SK-N-MC (cell line): Measurements from ENCODE around the gene SMARCC1.

Experiments used
- DNase-seq: peaks from one replicate; pipeline ENCODE4 v3.0.0-alpha.2; 2011; ENCODE audit warnings: low read depth, low spot score
- H3K27ac ChIP-seq: fragments of 200-600 bp; sonication (generic); 2 replicates; pipeline ENCODE4 v1.5.1; 2016; ENCODE audit warnings: mixed run types
- H3K36me3 ChIP-seq: fragments of 200-600 bp; sonication (generic); 2 replicates; pipeline ENCODE4 v1.6.1; 2017; ENCODE audit warnings: antibody characterized with exemption, low read length, mixed read lengths; ENCODE audit not compliant: insufficient read depth
- H3K4me3 ChIP-seq: fragments of 200-600 bp; sonication (generic); 2 replicates; pipeline ENCODE4 v1.5.1; 2016
- H3K9ac ChIP-seq: fragments of 200-600 bp; sonication (generic); 2 replicates; pipeline ENCODE4 v1.8.0; 2017; ENCODE audit warnings: mixed run types, mixed read lengths; ENCODE audit not compliant: insufficient read length
- H3K9me3 ChIP-seq: fragments of 200-600 bp; sonication (generic); 2 replicates; pipeline ENCODE4 v1.6.1; 2017; ENCODE audit warnings: low read depth, mild to moderate bottlenecking, antibody characterized with exemption, low read length, moderate library complexity, mixed read lengths
- EZH2 ChIP-seq: fragments of 200-600 bp; sonication (generic); IDR thresholded peaks from one replicate; pipeline ENCODE4 v1.6.1; 2017; ENCODE audit warnings: antibody characterized with exemption
- FOXP2 ChIP-seq: optimal IDR thresholded peaks from 2 replicates; pipeline ENCODE3; 2011; ENCODE audit warnings: mild to moderate bottlenecking, moderate library complexity; ENCODE audit not compliant: insufficient read depth; ENCODE audit errors: extremely low read length, control extremely low read depth
- POLR2AphosphoS5 ChIP-seq: IDR thresholded peaks from 2 replicates; pipeline ENCODE4 v1.6.1; 2012; ENCODE audit warnings: mild to moderate bottlenecking, low read depth, low read length, borderline replicate concordance

Gene SMARCC1

DNA sequence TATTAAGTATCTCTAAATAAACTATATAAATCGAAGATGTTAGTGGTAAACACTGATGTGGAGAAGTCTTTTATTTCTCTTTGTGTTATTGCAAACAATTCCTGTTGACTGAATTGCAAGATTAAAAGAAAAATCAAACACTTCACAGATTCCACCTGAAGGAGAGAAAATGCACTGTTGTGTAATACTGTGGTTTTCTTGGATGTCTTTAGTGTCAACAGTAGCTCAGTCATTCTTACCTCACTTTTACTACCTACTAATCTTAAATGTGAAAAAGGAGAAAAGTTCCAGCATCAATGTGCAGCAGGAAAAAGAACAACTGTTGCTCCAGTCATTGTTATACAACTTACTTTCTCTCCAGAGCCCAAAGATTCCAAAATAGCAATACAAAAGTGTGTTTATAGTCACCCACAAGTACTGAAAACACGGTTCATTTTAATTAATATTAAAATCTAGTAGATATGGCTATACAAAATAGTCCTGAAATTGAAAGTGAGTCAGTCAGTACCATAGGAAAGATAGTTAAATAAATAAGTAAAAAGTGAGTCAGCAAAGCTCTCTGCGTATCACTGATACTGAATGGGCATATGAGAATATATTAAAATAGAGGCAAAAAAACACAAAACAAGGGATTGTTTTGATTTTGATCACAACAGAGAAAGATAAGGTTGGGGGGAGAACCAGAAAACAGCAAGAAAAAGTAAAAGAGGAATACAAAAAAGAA is 112.5 kb downstream of the SMARCC1 start:
- Histone ChIP-seq H3K36me3 (peaks cover 55% of the 10 kb centered on the region), H3K9me3 (no peaks in the 10 kb centered on the region), H3K9ac (no peak overlapping the region), H3K27ac (peak overlapping the region; percentile 73), H3K4me3 (no peak overlapping the region)
- TF ChIP-seq POLR2AphosphoS5 (no peak), EZH2 (no peak), FOXP2 (no peak)
- DNase-seq = no peak

DNA sequence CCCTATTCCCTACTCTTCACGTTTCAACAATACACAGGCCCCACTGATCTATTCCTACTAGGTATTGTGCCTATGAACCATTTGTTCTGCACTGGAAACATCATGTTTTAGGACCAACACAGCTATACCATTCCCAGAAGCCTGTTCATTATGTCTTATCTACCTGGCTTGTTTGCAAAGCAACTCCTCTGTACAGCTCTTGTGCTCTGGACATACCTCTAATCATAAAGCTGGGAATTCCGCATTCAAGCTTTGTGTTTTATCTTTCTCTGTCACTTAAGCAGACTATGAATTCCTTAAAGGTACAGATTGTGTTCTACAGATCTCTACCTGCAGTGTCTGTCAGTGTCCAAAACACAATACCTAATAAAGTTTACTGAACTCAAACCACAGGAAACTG is 115.6 kb downstream of the SMARCC1 start:
- no peak for DNase-seq
- Histone ChIP-seq H3K9me3 (no peaks in the 10 kb centered on the region), H3K36me3 (peaks cover 35% of the 10 kb centered on the region), H3K9ac (no peak overlapping the region), H3K27ac (peak overlapping the region; percentile 100), H3K4me3 (no peak overlapping the region)
- TF ChIP-seq POLR2AphosphoS5 = no peak
- TF ChIP-seq FOXP2 = no peak
- TF ChIP-seq EZH2 = no peak

DNA sequence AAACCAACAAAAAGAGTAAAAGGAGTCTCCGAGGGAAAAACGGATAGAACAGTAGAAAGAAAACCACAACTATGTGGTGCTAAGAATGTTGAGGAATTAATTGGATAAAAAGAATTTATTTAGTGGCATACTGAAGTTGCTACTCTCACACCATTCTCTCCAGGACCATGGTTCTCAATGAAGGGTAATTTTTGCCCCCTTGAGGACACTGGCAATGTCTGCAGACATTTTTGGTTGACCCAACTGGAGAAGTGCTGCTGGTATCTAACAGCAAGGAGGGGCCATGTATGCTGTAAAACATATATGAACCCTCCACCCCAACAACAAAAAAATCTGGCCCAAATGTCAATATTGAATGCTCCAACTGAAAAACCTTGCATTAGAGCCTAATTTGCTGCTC is 117.2 kb downstream of the SMARCC1 start:
- Histone ChIP-seq H3K36me3 (peaks cover 38% of the 10 kb centered on the region), H3K4me3 (no peak overlapping the region; the same call in 1 of the 2 replicates), H3K9me3 (no peaks in the 10 kb centered on the region), H3K9ac (peak overlapping the region; percentile 78), H3K27ac (peak overlapping the region; percentile 100)
- no peak for TF ChIP-seq FOXP2
- no peak for TF ChIP-seq EZH2
- TF ChIP-seq POLR2AphosphoS5 = no peak
- no peak for DNase-seq

GRCh38 chr3:47663630-47664240 is 118.0 kb downstream of the SMARCC1 start:
- no peak for DNase-seq
- TF ChIP-seq EZH2 (no peak), FOXP2 (no peak), POLR2AphosphoS5 (no peak)
- Histone ChIP-seq H3K36me3 (peaks cover 38% of the 10 kb centered on the region), H3K9ac (peak overlapping the region; percentile 78), H3K9me3 (no peaks in the 10 kb centered on the region), H3K4me3 (peak overlapping the region; percentile 55), H3K27ac (peak overlapping the region; percentile 100)

DNA sequence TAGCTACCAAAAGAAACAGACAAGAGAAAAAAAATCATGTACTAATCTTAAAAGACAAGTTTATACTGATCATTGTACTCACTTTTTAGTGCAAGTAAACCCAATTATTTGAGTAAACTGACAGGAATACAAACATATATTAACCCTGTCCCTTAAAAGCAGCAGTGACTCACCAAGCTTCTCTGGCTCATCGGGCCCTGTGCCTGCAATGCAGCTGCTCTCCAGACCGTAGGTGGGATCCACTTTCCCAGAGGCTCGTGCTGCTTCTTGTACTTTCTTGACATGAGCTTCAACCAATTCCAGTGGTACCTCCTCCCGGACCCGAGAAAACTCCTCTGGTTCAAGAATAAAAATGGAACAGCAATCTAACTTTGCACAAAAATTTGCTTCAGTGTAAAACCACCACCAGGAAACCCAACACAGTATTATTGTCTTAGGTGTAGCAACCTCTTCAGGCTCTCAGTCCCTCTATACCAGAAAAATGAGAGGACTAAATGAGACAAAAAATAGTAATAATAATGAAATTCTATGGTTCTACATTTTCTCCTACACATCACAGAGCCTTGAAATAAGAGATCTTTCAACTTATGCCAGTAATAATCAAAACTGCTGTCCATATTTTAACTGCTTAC is 120.5 kb downstream of the SMARCC1 start:
- TF ChIP-seq EZH2 (no peak), FOXP2 (no peak)
- peak overlapping the region; percentile 72 for H3K4me3 ChIP-seq
- peaks cover 54% of the 10 kb centered on the region for H3K36me3 ChIP-seq
- peak overlapping the region; percentile 99 for H3K27ac ChIP-seq
- peak overlapping the region; percentile 75 for H3K9ac ChIP-seq
- no peak for DNase-seq
- H3K9me3 ChIP-seq = peaks cover 7% of the 10 kb centered on the region; the same call in 1 of the 2 replicates

- Histone ChIP-seq H3K36me3 (peaks cover 69% of the 10 kb centered on the region), H3K9ac (no peak overlapping the region), H3K27ac (no peak overlapping the region), H3K4me3 (no peak overlapping the region), H3K9me3 (peaks cover 7% of the 10 kb centered on the region; the same call in 1 of the 2 replicates)
- DNase-seq = no peak
- no peak for TF ChIP-seq FOXP2
- no peak for TF ChIP-seq POLR2AphosphoS5
- TF ChIP-seq EZH2 = no peak
Measured at GRCh38 chr3:47658444-47658843, 123.2 kb downstream of the SMARCC1 start.

DNA sequence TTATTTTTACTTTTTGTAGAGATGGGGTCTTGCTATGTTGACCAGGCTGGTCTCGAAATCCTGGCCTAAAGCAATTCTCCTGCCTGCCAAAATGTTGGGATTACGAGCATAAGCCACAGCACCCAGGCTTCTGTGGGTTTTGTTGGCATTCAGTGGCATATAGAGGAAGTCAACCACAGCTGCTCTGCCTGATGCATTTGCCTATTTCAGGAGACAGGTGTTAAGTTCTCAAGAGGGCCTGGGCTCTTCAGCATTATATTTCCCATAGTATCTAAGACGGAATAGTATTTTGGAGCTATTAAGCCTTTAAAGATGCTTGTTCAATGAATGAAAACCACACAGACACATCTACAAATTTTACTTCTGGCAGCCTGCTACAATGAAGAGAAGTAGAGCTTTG is 129.6 kb downstream of the SMARCC1 start:
- no peak for TF ChIP-seq FOXP2
- no peak for TF ChIP-seq POLR2AphosphoS5
- TF ChIP-seq EZH2 = no peak
- Histone ChIP-seq H3K9ac (no peak overlapping the region), H3K9me3 (no peaks in the 10 kb centered on the region), H3K4me3 (no peak overlapping the region), H3K27ac (0 out of 2 replicates have a peak overlapping the region, but pooled peaks have one; percentile 31), H3K36me3 (peaks cover 48% of the 10 kb centered on the region)
- no peak for DNase-seq

GRCh38 chr3:47650294-47650693 is 131.4 kb downstream of the SMARCC1 start:
- H3K36me3 ChIP-seq = peaks cover 38% of the 10 kb centered on the region
- no peaks in the 10 kb centered on the region for H3K9me3 ChIP-seq
- H3K27ac ChIP-seq = no peak overlapping the region
- H3K4me3 ChIP-seq = no peak overlapping the region
- TF ChIP-seq EZH2 (no peak), FOXP2 (no peak), POLR2AphosphoS5 (no peak)
- no peak overlapping the region for H3K9ac ChIP-seq
- DNase-seq = no peak

- no peak overlapping the region for H3K4me3 ChIP-seq
- H3K36me3 ChIP-seq = peaks cover 30% of the 10 kb centered on the region
- no peak for DNase-seq
- H3K9ac ChIP-seq = no peak overlapping the region
- no peaks in the 10 kb centered on the region for H3K9me3 ChIP-seq
- peak overlapping the region; percentile 81 for H3K27ac ChIP-seq
- no peak for TF ChIP-seq EZH2
- no peak for TF ChIP-seq POLR2AphosphoS5
- TF ChIP-seq FOXP2 = no peak
Measured at GRCh38 chr3:47647550-47647949, 134.1 kb downstream of the SMARCC1 start.
